HG02571 (cell line): ENCODE measurements around the gene GPR33.
A peak's percentile ranks its signal among the peaks of the same experiment; 100 is the strongest.

Experiments used
- ATAC-seq: cut with Tn5 transposase; IDR thresholded peaks from one replicate; pipeline ENCODE4 v1.9.1; 2021; ENCODE audit warnings: mild to moderate bottlenecking, moderate library complexity; ENCODE audit not compliant: unreplicated experiment

Gene GPR33, protein sequence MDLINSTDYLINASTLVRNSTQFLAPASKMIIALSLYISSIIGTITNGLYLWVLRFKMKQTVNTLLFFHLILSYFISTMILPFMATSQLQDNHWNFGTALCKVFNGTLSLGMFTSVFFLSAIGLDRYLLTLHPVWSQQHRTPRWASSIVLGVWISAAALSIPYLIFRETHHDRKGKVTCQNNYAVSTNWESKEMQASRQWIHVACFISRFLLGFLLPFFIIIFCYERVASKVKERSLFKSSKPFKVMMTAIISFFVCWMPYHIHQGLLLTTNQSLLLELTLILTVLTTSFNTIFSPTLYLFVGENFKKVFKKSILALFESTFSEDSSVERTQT

DNA sequence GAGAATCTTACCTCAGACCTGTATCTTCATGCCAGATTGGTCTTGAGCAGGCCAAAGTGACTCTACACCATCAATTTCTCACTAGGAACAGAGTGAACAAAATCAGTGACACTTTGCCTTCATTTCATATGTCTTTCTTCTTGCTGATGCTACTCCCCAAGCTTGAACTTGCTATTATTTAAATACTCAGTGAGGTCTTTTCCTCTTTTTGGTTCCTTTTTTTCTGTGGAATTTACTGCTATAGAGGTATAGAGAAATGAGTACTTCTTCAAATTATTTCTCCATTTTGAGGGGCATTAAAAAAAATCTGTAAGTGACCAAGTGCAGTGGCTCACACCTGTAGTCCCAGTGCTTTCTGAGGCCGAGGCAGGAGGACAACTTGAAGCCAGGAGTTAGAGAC, at the start of gene GPR33:
GPR33 (minus strand) TSS at position 154 of the 400 bp plus-strand sequence. CDS start 4,074 bp downstream, outside the sequence.
- ATAC-seq: no peak

DNA sequence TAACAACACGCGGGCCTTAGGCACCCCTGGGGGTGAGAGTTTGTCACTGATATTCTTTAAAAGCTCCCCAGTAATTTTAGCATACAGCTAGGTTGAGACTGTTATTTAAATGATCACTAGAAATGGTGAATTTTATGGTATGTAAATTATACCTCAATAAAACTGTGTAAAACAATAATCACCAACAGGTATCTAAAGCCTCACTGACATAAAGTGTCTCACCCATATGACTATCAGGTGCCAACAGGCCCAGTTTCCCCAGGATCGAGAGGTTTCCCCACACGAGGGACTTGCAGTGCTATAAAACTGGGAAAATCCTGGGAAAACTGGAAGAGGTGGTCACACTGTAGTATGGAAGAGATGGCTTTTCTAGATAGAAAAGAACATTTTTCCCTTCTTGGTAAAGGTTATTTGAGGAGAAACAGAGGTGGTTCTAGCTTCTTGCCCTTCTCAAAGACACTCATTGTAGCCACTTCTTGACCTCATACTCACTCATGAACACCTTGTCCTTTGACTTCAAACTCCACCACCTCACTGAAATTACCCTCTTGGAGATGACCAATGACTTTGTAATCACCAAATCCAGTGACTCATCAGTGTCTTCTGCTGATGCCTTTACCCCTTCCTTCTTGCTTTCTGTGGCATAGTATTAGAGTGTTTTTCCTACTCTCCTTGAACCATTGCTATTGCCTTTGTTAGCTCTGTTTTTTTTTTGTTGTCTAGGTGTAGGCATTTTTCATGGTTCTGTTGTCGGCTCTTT, 48.5 kb upstream of the GPR33 start:
- ATAC-seq: no peak

DNA sequence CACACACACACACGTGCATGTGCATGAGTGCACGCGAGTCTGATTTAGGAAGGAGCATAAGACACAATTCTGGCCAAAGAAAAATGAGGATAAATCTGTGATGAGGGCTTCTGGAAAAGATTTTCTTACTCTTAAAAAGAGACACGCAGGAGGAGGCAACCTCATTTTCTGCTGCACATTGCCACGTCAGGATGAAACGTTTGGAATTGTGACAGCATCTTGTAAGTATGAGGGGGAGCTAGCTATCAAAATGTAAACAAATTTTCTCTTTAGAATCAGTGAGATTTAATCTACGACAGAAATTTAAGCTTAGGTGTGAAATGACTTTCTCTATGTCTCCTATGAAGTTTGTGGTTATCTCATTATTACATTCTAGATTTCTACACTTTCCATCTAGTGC, 42.3 kb upstream of the GPR33 start:
- no peak for ATAC-seq

DNA sequence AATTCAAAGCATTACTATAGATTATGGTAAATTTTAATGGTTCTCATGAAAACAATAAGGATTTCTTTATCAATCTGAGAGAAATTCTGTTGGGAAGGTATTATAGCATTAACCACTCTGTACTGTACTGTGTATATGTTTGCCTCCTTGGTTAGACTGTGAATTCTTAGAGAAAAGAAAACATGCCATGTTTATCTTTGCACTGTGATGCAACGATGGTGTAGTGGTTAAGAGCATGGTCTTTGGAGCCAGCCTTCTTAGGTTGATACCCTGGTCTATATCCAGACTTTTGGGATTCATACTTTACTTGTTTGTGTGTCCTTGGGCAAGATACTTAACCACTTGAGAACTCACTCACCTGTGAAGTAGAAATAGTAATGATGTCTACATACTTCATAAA, 41.2 kb upstream of the GPR33 start:
- ATAC-seq: no peak

DNA sequence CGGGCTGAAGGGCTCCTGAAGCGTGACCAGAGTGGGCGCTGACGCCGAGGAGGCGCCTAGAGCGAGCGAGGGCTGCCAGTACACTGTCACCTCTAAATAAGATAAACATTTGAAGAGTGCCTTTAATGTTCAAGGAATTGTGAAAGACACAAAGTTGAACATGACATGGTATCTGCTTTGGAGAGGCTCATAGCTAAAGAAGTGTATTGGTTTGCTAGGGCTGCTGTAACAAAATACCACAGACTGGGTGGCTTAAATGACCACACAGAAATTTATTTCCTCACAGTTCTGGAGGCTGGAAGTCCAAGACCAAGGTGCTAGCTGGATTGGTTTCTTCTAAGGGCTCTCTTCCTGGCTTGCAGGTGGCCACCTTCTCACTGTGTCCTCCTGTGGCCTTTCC, 39.7 kb upstream of the GPR33 start:
- no peak for ATAC-seq

DNA sequence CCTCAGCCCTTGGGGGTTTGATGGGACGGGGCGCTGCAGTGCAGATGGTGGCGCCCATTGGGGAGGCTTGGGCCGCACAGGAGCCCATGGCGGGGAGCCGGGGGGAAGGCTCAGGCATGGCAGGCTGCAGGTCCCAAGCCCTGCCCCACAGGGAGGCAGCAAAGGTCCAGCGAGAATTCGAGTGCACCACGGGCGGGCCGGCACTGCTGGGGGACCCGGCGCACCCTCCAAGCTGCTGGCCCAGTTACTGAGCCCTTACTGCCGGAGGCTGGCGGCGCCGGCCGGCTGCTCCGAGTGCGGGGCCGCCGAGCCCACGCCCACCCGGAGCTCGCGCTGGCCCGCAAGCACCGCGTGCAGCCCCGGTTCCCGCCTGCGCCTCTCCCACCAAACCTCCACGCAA, 39.2 kb upstream of the GPR33 start:
- no peak for ATAC-seq

DNA sequence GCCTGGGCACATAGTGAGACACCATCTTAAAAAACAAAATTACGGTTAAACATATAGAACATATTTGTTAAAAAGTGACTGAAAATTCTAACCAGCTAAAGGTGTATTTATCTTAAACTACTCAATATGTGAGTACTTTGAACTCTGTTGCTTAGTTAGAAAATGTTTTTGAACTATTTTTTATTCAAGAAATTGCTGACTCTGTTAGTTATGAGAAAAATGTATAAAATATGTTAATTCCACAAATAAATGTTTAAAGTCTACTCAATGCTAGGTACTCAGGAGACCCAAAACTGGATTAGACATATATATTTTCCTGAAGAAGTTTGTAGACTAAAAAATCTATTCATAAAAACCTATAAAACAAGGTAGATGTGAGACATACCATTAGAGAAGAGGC, 23.0 kb upstream of the GPR33 start:
- ATAC-seq: no peak

DNA sequence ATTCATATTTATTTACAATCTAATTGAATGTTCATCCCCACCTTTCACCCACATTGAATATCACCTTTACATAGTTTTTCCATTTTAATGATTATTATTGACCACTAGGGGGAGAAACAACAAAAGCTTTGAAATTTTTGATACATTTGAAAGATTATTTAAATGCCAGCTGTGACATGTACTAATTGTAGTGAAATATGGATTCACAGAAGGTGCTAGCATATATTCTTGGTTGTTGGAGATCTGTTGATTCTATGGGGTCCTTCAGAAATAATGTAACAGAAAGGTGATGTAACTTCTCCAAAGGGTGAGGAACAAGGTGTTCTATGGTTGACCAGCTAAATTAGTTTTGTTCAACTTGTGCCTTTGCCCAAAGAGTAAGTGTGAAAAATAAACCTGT, 22.4 kb upstream of the GPR33 start:
- ATAC-seq: no peak

DNA sequence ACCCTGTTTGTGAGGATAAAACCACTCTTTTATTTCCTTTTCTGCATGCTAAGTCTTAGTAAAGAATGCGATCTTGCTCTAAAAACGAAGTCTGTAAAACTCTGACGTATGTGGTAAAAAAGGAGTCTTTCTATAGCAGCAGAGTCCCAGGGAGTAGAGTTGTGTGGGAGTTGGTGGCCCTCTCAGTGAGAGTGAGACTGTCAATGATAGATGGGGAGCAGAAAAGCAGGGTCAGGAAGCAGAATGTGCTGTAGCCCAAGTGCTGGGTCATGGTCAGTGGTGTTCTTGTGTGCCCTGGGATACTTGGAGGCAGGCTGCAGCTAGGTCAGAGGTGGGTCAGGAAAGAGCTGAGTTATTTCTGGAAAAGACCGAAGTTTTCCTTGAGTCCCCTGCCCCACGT, 20.3 kb upstream of the GPR33 start:
- no peak for ATAC-seq

DNA sequence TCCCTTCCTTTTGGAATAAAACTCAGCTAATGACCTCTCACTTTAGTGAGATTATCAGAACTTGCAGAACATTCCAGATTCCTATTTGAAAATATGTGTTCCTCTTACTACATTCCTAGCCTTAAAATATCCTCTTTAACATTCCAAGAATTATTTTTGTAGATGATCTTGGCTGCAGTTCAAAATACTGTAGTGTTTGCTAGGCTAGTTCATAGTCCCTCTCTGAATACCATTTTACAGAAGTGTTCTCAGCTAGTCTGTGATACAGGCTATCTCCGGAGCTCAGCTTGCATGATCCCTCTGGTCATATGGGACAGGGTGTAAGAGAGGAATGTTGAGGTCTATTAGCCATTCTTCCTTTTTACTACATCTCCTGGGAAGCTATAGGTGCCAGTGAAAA, 17.6 kb upstream of the GPR33 start:
- ATAC-seq: no peak

DNA sequence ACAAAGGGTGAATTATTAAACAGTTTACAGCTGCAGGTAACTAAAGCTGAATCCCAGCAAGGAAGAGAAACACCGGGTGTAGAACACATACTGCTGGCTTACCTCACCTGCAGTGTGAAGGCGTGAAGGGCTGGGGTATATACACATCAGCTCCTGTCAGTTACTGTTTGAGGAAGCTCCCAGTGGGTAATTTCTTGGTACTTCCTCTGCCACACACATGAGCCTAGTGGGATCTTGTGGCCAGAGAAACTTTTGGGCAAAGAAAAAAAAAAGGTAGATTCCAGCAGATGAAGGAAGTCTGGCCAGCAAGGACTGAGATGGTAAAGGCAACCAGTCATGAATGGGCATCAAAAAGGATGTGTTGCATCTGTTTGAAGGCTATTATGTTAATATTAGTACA, 14.0 kb upstream of the GPR33 start:
- ATAC-seq: no peak

DNA sequence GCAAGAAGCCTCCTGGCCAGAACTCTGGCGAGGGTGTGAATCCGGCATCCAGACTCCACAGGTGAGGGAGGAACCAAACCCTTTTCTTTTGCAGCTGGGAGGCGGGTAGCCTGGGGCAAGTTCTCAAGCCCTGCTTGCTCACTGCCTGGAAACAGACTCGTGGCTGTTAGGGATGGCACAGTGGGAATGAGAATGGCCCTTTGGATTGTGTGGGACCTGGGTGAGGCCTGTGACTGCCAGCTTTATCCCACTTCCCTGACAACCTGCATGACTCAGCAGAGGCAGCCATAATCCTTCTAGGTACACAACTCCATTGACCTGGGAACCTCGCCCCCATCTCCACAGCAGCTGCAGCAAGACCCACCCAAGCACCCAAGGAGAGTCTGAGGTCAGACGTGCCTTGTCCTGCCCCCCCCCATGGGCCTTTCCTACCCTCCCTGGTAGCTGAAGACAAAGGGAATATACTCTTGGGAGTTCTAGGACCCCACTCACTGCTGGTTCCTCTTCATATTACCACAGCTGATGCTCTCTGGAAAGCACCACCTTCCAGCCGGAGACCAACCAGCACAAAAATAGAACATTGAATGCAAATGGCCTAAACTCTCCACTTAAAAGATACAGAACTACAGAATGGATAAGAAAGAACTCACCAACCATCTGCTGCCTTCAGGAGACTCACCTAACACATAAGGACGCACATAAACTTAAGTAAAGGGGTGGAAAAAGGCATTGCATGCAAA, 5.1 kb upstream of the GPR33 start:
- no peak for ATAC-seq

DNA sequence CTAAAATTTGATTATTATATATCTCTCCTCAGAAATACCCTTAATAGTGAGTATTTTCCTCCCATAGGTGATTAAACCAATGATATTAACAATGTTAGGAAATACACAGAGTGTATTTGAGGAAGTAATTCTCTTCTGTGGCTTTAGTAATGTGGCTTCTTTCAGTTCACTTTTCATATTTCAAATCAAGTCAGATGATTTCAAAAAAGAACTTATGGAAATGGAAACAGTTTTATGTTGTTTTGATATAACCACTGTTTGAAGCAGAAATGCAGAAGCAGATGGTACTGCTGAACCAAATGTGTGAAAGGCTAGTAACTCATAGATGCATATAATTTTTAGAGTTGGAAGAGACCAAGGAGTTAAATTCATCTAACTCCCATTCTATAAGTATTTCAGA, 1.9 kb upstream of the GPR33 start:
- ATAC-seq: peak; percentile 63

DNA sequence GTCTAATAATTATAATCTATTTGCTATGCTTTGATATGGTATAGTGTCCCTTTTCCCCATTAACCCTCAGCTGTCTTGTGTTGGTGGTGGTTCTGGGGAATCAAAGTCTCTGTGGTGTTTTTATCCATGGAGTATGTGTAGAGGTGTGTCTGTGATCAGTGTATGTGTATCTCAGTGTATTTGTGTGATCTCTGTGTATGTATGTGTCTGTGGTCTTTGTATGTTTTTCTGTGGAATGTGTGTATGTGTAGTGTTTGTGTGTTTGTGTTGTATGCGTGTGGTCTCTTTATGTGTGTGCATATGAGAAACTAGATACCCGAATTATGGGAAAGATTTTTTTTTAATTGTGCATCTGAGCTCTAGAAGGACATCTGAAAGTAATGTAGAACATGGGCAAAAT, 1.1 kb downstream of the GPR33 start:
- no peak for ATAC-seq

DNA sequence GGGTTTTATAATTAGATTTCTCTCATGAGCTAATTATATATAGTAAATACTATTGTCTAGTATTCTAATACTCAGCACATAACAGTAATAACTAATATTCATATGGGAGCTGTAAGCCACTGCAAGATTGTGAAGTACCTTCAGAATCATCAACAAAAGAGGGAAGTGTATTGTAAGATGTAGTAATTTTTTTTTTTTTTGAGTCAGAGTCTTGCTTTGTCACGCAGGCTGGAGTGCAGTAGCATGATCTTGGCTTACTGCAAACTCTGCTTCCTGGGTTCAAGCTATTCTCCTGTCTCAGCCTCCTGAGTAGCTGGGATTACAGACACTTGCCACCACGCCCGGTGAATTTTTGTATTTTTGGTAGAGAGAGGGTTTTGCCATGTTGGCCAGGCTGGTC, 3.1 kb downstream of the GPR33 start:
- ATAC-seq: no peak

DNA sequence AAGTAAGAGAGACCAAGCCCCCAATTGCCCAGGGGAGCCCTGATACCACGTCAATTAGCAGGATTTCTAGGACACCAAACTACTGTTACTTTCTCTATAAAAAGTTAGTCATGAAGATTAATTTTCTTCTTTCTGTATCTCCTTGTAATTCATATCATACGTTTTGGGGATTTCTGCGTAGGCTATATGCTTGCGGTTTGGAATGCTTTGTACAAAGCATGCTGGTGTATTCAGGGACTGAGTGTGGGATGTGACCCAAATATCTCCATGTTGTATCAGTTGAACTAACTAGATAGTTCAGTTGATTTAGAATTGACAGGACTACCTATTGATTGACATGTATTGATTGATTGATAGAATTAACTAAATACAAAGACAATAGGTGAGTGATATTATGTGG, 7.7 kb downstream of the GPR33 start:
- ATAC-seq: no peak

DNA sequence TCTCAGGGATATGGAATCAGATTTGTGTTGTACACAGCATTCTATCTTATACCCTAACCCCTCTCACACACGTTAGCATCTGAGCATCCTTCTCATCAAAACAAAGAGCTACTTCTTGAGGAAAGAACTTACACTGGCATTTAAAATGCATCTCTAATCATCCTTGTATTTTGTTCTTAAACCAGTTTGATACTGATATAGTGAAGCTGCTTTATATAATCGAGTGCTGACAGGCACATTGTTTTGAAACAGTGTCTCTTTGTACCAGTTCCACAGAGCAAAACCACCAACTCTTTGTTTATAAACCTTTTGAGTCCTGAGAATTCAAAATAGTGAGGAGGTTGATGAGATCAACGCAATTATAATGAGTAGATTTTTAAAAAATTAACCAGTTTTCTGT, 8.8 kb downstream of the GPR33 start:
- no peak for ATAC-seq

DNA sequence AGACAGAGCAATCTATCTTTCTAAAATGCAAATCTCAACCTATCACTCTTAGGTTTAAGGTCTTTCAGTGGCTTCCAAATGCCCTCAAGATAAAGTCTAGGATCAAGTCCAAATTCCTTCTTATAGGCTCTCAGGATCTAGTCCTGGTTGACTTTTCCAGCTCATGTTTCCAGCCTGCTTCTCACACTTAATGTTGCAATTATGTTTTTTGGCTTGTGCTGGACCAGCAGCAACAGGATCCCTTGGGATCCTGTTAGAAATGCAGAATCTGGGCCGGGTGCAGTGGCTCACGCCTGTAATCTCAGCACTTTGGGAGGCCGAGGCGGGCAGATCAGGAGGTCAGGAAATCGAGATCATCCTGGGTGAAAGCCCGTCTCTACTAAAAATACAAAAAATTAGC, 10.6 kb downstream of the GPR33 start:
- ATAC-seq: no peak

DNA sequence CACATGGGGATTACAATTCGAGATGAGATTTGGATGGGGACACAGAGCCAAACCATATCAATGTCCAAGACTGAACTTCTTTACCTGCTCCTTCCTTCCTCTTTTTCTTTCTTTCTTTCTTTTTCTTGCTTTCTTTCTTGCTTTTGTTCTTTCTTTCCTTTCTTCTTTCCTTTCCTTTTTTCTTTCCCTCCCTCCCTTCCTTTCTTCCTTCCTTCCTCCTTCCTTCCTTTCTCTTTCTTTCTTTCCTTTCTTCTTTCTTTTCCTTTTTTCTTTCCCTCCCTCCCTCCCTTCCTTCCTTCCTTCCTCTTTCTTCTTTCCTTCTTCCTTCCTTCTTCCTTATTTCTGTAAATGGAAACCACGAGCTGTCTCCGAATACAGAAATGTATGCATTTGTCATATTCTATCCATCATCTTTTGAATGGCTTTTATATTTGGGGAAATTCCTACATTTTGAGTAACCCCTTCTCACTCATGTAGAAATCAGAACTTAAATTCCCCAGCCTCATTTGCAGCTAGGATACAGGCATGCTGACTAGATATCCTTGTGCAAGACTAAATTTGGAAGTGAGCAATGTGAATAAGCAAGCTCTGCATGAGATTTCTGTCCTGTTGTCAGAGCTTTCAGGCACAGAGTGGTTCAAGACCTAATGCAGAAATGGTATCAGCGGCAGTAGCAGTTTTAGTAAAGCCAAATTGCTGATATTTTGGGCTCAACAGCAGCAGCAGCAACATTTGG, 11.5 kb downstream of the GPR33 start:
- ATAC-seq: no peak

DNA sequence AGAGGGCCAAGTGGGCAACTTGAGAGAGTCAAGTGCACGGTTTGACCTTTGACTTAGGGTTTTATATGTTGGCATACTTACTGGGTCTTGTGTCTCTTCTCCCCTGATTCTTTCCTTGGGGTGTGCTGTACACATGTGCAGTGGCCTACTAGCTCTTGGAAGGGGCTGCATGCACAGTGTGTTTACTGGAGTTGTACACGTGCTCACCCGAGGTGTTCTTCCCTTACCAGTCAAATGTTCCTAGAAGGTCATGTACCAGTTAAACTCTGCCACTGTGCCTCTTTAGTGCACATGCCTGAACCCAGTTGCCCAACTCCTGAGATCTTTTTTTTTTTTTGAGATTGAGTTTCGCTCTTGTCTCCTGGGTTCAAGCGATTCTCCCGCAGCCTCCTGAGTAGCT, 21.3 kb downstream of the GPR33 start:
- ATAC-seq: no peak

DNA sequence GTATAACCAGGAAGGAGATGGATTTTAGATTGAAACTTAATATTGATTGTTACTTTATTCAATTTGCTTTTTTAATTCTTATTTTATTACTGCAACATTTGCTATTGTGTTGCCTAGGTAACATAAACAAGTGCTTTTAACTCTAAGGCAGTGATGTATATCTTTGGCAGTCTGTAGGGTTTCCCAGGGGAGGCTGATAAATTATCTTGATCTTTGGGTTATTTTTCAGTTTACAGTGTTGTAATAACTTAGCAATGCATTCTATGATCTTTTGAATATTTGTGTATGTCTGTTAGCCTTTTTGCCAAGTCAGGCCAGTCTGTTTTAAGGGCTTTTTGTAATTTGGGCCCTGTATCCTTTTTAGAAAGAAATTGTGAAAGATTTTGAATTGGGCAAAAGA, 22.7 kb downstream of the GPR33 start:
- ATAC-seq: no peak
